ENCODE measurements around the gene MAGI1. TPM values are rescaled to one million over a fixed set of nuclear protein-coding genes. Genes with fewer than 3 reads are reported as not detected.

MAGI1 gene
- total and polyA plus RNA-seq, 5 donors = 15.8 to 38.3 (median 32.8) TPM

DNA sequence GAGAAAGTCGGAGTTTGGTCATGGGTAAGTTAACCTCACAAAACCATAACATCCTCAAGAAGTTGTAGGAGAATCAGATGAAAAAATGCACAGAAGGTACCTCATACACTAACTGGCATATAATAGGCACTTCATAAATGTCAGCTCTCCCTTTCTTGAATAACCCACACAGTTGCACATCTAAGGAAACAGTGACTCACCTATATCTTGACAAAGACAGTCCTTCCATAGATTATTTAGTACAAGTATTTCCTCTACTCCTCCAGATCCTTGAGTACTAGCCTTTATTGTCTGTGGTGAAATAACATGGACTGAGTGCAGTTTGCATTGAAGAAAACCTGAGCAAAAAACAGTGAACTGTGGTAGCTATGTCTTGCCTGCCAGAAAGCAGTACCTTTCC is 46.6 kb downstream of the MAGI1 start:
- 95% methylated on average over 1 of the region's 1 CpG for WGBS
- no peaks in the 10 kb centered on the region for H3K9me3 ChIP-seq (ENCODE audit: control insufficient read depth, low read length)
- intact Hi-C loops (cut with DNase I) = no loop called here
- no peak for ATAC-seq
- DNase-seq = no peak
- no peak overlapping the region for H3K4me3 ChIP-seq (ENCODE audit: low read length)
- no peak overlapping the region for H3K27ac ChIP-seq (ENCODE audit: low read length)
- H3K4me1 ChIP-seq (ENCODE audit: control insufficient read depth, insufficient read depth, low read length) = peaks cover 11% of the 10 kb centered on the region
- H3K27me3 ChIP-seq (ENCODE audit: control insufficient read depth, insufficient read depth) = no peaks in the 10 kb centered on the region

DNA sequence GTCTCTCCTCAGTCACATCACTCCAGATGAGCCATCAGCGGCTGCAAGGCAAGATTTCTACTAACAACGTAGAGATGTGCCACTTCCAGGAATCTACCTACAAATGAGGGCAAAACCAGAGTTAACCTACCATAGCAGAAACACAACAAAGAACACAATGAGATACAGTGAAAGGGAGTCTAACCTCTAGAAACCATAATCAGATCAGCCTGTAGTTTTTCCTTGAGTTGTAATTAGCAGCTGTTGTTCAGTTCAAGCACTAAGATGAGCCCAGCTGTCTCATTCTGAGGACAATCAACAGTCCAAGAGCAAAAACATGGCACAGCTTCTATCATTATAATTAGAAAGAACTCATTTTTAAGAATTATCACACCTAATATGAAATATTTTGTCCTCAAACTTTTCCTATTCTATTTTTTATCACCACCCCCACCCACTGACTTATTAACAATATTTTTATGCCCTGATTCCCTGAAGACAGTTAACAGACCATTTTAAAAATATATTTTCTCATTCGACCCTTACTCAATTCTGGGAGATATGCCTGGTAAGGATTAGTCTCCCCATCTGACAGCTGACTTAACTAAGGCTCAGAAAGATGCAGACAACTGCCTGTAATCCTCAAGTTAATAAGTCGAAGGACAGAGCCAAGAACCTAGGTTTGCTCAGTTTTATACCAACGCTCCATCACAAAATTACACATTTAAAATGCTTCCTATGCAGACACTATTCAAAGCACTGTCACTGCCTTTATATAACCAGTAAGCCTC is 50.1 kb downstream of the MAGI1 start:
- Histone ChIP-seq H3K27ac (ENCODE audit: low read length) (peak overlapping the region; percentile 49), H3K9me3 (ENCODE audit: control insufficient read depth, low read length) (no peaks in the 10 kb centered on the region), H3K27me3 (ENCODE audit: control insufficient read depth, insufficient read depth) (no peaks in the 10 kb centered on the region), H3K4me1 (ENCODE audit: control insufficient read depth, insufficient read depth, low read length) (peaks cover 11% of the 10 kb centered on the region), H3K4me3 (ENCODE audit: low read length) (no peak overlapping the region)
- 76% methylated on average over 5 of the region's 5 CpGs for WGBS
- intact Hi-C loops (cut with DNase I) = no loop called here
- DNase-seq = no peak
- no peak for ATAC-seq

DNA sequence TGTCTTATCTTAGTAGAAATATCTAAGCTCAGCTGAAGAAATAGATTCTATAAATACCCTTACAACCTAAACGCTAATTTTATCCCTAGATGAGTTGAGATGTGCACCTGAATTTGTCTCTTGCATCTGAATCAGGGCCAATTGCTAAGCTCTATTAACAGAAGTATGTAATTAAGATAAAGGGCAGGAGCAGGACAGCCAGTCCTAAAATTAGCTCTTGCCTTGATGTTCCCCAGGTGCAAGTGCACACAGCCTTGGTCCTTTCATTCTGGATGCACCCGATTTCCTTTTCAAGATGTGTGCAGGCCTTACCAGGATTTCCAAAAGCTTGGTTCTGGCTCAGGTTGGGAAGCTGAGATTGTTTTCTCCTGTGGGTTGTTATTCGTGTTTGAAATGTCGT is 52.4 kb downstream of the MAGI1 start:
- ATAC-seq = no peak
- DNase-seq = no peak
- H3K27ac ChIP-seq (ENCODE audit: low read length) = no peak overlapping the region
- intact Hi-C loops (cut with DNase I) = no loop called here
- no peak overlapping the region for H3K4me3 ChIP-seq (ENCODE audit: low read length)
- H3K27me3 ChIP-seq (ENCODE audit: control insufficient read depth, insufficient read depth) = no peaks in the 10 kb centered on the region
- WGBS = 70% methylated on average over 4 of the region's 4 CpGs
- peaks cover 8% of the 10 kb centered on the region for H3K4me1 ChIP-seq (ENCODE audit: control insufficient read depth, insufficient read depth, low read length)
- no peaks in the 10 kb centered on the region for H3K9me3 ChIP-seq (ENCODE audit: control insufficient read depth, low read length)

DNA sequence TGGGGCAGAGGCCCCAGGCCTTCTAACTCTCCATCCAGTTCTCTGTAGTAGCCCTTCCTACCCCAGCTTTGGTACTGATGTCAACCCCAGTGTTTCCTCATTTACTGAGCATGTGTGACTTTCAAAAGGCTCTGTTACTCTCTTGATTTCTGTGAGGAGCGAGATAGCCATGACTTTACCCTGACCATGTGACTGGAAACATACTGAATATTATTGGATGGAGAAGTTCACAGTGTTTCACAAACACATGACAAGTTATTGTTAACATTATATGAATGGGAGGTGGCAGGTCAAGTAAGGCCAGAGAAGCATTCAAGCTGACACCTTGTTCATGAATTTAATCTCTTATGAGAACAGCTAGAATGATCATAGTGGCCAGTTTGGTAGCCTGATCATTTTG is 53.7 kb downstream of the MAGI1 start:
- H3K27me3 ChIP-seq (ENCODE audit: control insufficient read depth, insufficient read depth) = no peaks in the 10 kb centered on the region
- WGBS = 63% methylated on average over 1 of the region's 1 CpG
- H3K27ac ChIP-seq (ENCODE audit: low read length) = no peak overlapping the region
- H3K9me3 ChIP-seq (ENCODE audit: control insufficient read depth, low read length) = no peaks in the 10 kb centered on the region
- H3K4me3 ChIP-seq (ENCODE audit: low read length) = no peak overlapping the region
- no peak for ATAC-seq
- no peak for DNase-seq
- intact Hi-C loops (cut with DNase I) = no loop called here
- H3K4me1 ChIP-seq (ENCODE audit: control insufficient read depth, insufficient read depth, low read length) = peaks cover 8% of the 10 kb centered on the region

DNA sequence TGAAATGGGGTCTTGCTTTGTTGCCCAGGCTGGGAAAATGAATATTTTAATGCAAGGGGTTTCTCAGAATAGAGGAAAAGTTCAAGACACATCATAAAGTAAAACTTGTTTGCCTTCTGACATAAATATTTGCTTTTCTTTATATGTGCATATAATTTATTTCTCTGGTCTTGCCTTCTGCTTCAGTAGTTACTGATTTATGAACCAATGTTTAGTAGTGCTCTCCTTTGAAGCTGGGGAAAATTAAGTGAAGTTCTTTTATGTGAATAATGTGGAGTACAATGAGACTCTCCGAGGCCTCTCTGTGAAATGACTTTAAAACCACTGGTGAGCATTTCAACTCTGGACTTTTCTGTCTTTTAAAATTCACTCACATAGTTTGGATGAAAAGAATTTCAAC is 55.6 kb downstream of the MAGI1 start:
- intact Hi-C loops (cut with DNase I) = no loop called here
- H3K4me1 ChIP-seq (ENCODE audit: control insufficient read depth, insufficient read depth, low read length) = peaks cover 11% of the 10 kb centered on the region
- no peak for ATAC-seq
- DNase-seq = no peak
- H3K27ac ChIP-seq (ENCODE audit: low read length) = no peak overlapping the region
- H3K4me3 ChIP-seq (ENCODE audit: low read length) = no peak overlapping the region
- no peaks in the 10 kb centered on the region for H3K27me3 ChIP-seq (ENCODE audit: control insufficient read depth, insufficient read depth)
- no peaks in the 10 kb centered on the region for H3K9me3 ChIP-seq (ENCODE audit: control insufficient read depth, low read length)
- WGBS = 78% methylated on average over 1 of the region's 1 CpG

DNA sequence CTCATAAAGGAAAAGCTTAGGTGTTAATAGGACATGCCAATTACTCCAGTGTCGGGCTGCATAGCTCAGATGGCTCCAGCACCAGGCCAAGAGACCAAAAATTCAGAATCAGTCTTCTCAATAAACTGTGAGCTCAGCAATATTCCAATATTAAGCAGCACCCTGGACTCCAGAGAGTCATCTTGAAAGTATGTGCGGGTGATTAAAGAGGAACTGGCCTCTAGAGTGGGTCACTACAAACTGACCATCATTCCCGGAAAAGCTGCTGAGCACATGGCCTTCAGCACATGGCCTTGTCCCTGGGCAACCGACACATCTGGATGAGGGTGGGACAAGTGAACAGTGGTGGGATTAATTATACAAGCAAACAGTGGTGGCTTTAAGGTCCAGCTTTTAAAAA is 59.0 kb downstream of the MAGI1 start:
- ATAC-seq (peak in 1 of 2 donors; percentile 57), DNase-seq (no peak)
- peaks cover 9% of the 10 kb centered on the region for H3K4me1 ChIP-seq (ENCODE audit: control insufficient read depth, insufficient read depth, low read length)
- no peaks in the 10 kb centered on the region for H3K27me3 ChIP-seq (ENCODE audit: control insufficient read depth, insufficient read depth)
- H3K9me3 ChIP-seq (ENCODE audit: control insufficient read depth, low read length) = no peaks in the 10 kb centered on the region
- H3K4me3 ChIP-seq (ENCODE audit: low read length) = no peak overlapping the region
- WGBS = 82% methylated on average over 4 of the region's 4 CpGs
- H3K27ac ChIP-seq (ENCODE audit: low read length) = no peak overlapping the region
- intact Hi-C loops (cut with DNase I) = no loop called here

DNA sequence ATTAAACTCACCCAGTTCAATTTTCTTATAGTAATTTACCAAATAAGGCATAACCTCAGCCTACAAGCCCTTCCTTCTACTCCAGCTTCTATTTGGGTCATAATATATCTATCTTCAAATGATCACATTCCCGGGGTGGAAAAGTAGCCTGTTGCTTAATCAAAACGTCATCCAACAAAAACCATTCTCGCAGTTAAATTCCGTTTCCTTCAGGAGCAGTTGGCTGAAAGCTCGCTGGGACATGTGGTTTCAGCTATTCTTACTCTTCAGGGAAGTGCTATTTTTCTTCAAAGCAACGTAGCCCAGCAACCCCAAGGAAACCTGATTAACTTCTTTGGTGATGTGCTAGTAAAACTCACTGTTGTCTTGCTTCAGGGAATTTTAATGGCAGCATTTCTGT is 59.6 kb downstream of the MAGI1 start:
- no peak overlapping the region for H3K4me3 ChIP-seq (ENCODE audit: low read length)
- ATAC-seq (peak; percentile 78 to 80), DNase-seq (peak; percentile 41 to 53 (median 48))
- H3K27me3 ChIP-seq (ENCODE audit: control insufficient read depth, insufficient read depth) = no peaks in the 10 kb centered on the region
- H3K9me3 ChIP-seq (ENCODE audit: control insufficient read depth, low read length) = no peaks in the 10 kb centered on the region
- H3K27ac ChIP-seq (ENCODE audit: low read length) = no peak overlapping the region
- intact Hi-C loops (cut with DNase I) = no loop called here
- 32% methylated on average over 6 of the region's 6 CpGs for WGBS
- peaks cover 9% of the 10 kb centered on the region for H3K4me1 ChIP-seq (ENCODE audit: control insufficient read depth, insufficient read depth, low read length)

DNA sequence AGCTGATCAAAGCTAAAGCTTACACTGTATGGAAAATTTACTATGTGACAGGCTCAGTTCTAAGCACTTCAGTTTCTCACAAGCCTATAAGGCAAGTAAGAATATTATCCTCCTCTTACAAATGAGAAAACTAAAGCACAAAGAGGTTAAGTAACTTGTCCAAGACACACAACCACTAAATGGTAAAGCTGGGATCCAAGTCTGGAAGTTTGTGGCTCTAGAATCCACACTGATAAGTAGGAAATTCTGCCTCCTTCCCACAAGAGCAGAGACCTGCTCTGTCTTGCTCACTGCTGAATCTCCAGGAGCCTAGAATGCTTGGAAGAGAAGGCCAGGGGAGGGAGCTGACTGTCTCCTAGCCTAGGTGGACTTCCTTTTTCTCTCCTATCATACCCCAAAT is 60.6 kb downstream of the MAGI1 start:
- Histone ChIP-seq H3K27me3 (ENCODE audit: control insufficient read depth, insufficient read depth) (no peaks in the 10 kb centered on the region), H3K9me3 (ENCODE audit: control insufficient read depth, low read length) (no peaks in the 10 kb centered on the region), H3K4me3 (ENCODE audit: low read length) (no peak overlapping the region), H3K4me1 (ENCODE audit: control insufficient read depth, insufficient read depth, low read length) (peaks cover 9% of the 10 kb centered on the region), H3K27ac (ENCODE audit: low read length) (no peak overlapping the region)
- no peak for DNase-seq
- ATAC-seq = peak in 1 of 2 donors; percentile 15
- intact Hi-C loops (cut with DNase I) = no loop called here

DNA sequence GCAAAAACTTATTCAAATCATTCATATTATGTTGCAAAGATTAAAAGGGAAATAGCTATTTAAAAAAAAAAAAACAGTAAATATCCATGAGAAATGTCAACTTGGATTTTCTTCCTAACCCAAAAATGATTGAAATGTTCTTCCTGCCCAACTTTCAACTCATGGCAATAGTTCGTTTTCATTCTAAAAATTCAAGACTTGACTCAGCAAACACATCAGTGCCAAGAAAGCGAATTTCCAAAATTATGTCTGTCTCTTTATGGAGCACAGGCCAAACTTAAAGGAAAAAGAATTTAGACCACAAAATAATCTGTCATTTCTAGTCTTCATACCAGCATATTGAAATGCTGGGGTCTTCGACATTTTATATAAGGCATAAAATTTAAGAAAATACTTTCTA is 63.7 kb downstream of the MAGI1 start:
- peaks cover 12% of the 10 kb centered on the region for H3K4me1 ChIP-seq (ENCODE audit: control insufficient read depth, insufficient read depth, low read length)
- no peaks in the 10 kb centered on the region for H3K9me3 ChIP-seq (ENCODE audit: control insufficient read depth, low read length)
- DNase-seq (no peak), ATAC-seq (no peak)
- H3K4me3 ChIP-seq (ENCODE audit: low read length) = no peak overlapping the region
- 77% methylated on average over 3 of the region's 3 CpGs for WGBS
- H3K27me3 ChIP-seq (ENCODE audit: control insufficient read depth, insufficient read depth) = no peaks in the 10 kb centered on the region
- no peak overlapping the region for H3K27ac ChIP-seq (ENCODE audit: low read length)
- intact Hi-C loops (cut with DNase I) = no loop called here

DNA sequence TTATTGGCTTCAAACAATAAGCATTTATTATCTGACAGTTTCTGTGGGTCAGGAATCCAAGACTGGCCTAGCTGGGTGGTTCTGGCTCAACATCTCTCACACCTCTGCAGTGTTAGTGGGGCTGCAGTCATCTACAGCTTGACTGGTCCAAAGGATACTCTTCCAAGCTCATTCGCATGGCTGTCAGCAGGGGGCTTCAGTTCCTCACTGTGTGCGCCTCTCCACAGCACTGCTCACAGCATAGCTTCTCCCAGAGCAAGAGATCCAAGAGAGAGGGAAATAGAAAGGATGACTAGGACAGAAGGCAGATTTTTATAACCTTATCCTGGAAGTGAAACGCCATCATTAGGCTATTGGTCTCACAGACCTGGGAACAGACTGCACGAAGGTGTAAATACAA is 64.2 kb downstream of the MAGI1 start:
- DNase-seq = no peak
- 90% methylated on average over 4 of the region's 4 CpGs for WGBS
- ATAC-seq = no peak
- intact Hi-C loops (cut with DNase I) = no loop called here
- Histone ChIP-seq H3K4me3 (ENCODE audit: low read length) (no peak overlapping the region), H3K27ac (ENCODE audit: low read length) (no peak overlapping the region), H3K27me3 (ENCODE audit: control insufficient read depth, insufficient read depth) (no peaks in the 10 kb centered on the region), H3K9me3 (ENCODE audit: control insufficient read depth, low read length) (no peaks in the 10 kb centered on the region), H3K4me1 (ENCODE audit: control insufficient read depth, insufficient read depth, low read length) (peaks cover 8% of the 10 kb centered on the region)

DNA sequence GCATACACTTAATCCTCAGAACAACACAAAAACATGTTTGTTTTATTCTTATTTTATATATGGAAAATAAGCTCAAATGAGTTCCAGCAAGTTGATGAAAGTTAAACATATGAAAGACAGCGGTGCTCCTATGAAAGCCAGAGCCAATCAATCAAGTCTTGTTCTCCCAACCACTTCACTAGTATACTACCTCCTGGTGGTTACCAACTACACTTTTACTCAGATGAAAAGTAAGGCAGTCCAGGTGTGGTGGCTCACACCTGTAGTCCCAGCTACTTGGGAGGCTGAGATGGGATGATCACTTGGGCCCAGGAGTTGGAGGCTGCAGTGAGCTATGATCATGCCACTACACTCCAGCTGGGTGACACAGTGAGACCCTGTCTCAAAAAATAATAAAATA is 66.0 kb downstream of the MAGI1 start:
- no peak for DNase-seq
- Histone ChIP-seq H3K4me3 (ENCODE audit: low read length) (no peak overlapping the region), H3K4me1 (ENCODE audit: control insufficient read depth, insufficient read depth, low read length) (peaks cover 11% of the 10 kb centered on the region), H3K27ac (ENCODE audit: low read length) (no peak overlapping the region), H3K27me3 (ENCODE audit: control insufficient read depth, insufficient read depth) (no peaks in the 10 kb centered on the region), H3K9me3 (ENCODE audit: control insufficient read depth, low read length) (no peaks in the 10 kb centered on the region)
- intact Hi-C loops (cut with DNase I) = no loop called here
- 98% methylated on average over 1 of the region's 1 CpG for WGBS
- no peak for ATAC-seq

Measured in right cardiac atrium (tissue), 5 donors.